DND-41 (cell line): ENCODE results near the gene C22orf31.

ENCODE experiments used
- ATAC-seq: fragments of 200-7000 bp; cut with Tn5 transposase; 3 replicates; pipeline ENCODE4 v1.9.1; 2021; ENCODE audit warnings: low read depth; ENCODE audit not compliant: insufficient read depth
- DNase-seq: peaks from one replicate; pipeline ENCODE4 v3.0.0-alpha.2; 2020
- H2AFZ ChIP-seq: 2 replicates; pipeline ENCODE4 v1.6.0; 2012; ENCODE audit warnings: low read depth, low read length
- H3K27ac ChIP-seq: 2 replicates; pipeline ENCODE4 v1.5.1; 2012; ENCODE audit warnings: low read length, inconsistent platforms
- H3K27me3 ChIP-seq: fragments of 200-600 bp; sonication (generic); 2 replicates; pipeline ENCODE4 v1.6.0; 2012; ENCODE audit warnings: low read length, mild to moderate bottlenecking, inconsistent platforms; ENCODE audit not compliant: insufficient read depth, poor library complexity
- H3K36me3 ChIP-seq: 2 replicates; pipeline ENCODE4 v1.5.1; 2012; ENCODE audit warnings: low read length, inconsistent platforms; ENCODE audit not compliant: insufficient read depth
- H3K4me1 ChIP-seq: 2 replicates; pipeline ENCODE4 v1.5.1; 2012; ENCODE audit warnings: mild to moderate bottlenecking, low read length; ENCODE audit not compliant: insufficient read depth
- H3K4me2 ChIP-seq: 2 replicates; pipeline ENCODE4 v1.6.0; 2012; ENCODE audit warnings: mild to moderate bottlenecking, moderate library complexity, low read length, inconsistent platforms; ENCODE audit not compliant: insufficient read depth
- H3K4me3 ChIP-seq, 2 experiments: fragments of 200-600 bp in 1 of 2; shearing (Covaris generic) in 1 of 2; 2 replicates each; pipeline ENCODE4 v1.5.1; 2012 to 2016; ENCODE audit warnings: inconsistent platforms in 2 of 2, low read length in 2 of 2, mild to moderate bottlenecking in 2 of 2, low read depth in 1 of 2, moderate library complexity in 1 of 2
- H3K79me2 ChIP-seq: 2 replicates; pipeline ENCODE4 v1.6.0; 2012; ENCODE audit warnings: low read length, inconsistent platforms; ENCODE audit not compliant: insufficient read depth
- H3K9ac ChIP-seq: 2 replicates; pipeline ENCODE4 v1.6.0; 2012; ENCODE audit warnings: low read depth, mild to moderate bottlenecking, inconsistent platforms, low read length, moderate library complexity
- H3K9me3 ChIP-seq: 2 replicates; pipeline ENCODE4 v1.5.1; 2012; ENCODE audit warnings: low read length, moderate library complexity, mild to moderate bottlenecking, inconsistent platforms; ENCODE audit not compliant: insufficient read depth, severe bottlenecking
- H4K20me1 ChIP-seq: 2 replicates; pipeline ENCODE4 v1.6.0; 2012; ENCODE audit warnings: low read length; ENCODE audit not compliant: insufficient read depth
- CTCF ChIP-seq: IDR thresholded peaks from 2 replicates; pipeline ENCODE4 v1.5.1; 2012; ENCODE audit warnings: borderline replicate concordance, low read length, moderate library complexity, mild to moderate bottlenecking; ENCODE audit not compliant: poor library complexity, severe bottlenecking; ENCODE audit errors: extremely low read depth
- EZH2 ChIP-seq: IDR thresholded peaks from 3 replicates; pipeline ENCODE4 v1.6.1; 2012; ENCODE audit warnings: borderline replicate concordance, low read depth, mild to moderate bottlenecking, moderate library complexity, low read length, inconsistent platforms; ENCODE audit not compliant: severe bottlenecking

The C22orf31 gene

GRCh38 chr22:29098296-29098695 is 36.7 kb upstream of the C22orf31 start:
- Histone ChIP-seq H4K20me1 (no peaks in the 10 kb centered on the region), H3K27ac (no peak overlapping the region), H3K79me2 (peaks cover 6% of the 10 kb centered on the region; the same call in 1 of the 2 replicates), H3K9me3 (no peaks in the 10 kb centered on the region), H3K36me3 (peaks cover 61% of the 10 kb centered on the region), H3K27me3 (no peaks in the 10 kb centered on the region), H3K4me2 (no peak overlapping the region), H2AFZ (no peak overlapping the region), H3K4me1 (no peaks in the 10 kb centered on the region), H3K9ac (no peak overlapping the region), H3K4me3 (no peak overlapping the region)
- DNase-seq (no peak), ATAC-seq (no peak)
- TF ChIP-seq CTCF, result no peak
- TF ChIP-seq EZH2, result no peak

- H3K27me3 ChIP-seq, result no peaks in the 10 kb centered on the region
- H3K27ac ChIP-seq, result no peak overlapping the region
- no peak overlapping the region for H3K4me2 ChIP-seq
- H3K79me2 ChIP-seq, result peaks cover 17% of the 10 kb centered on the region
- no peak for TF ChIP-seq EZH2
- no peak for TF ChIP-seq CTCF
- no peak for DNase-seq
- H3K4me3 ChIP-seq, result no peak overlapping the region
- peaks cover 56% of the 10 kb centered on the region for H3K36me3 ChIP-seq
- H2AFZ ChIP-seq, result no peak overlapping the region
- no peaks in the 10 kb centered on the region for H3K9me3 ChIP-seq
- no peaks in the 10 kb centered on the region for H3K4me1 ChIP-seq
- ATAC-seq, result no peak
- H3K9ac ChIP-seq, result no peak overlapping the region
- H4K20me1 ChIP-seq, result peaks cover 3% of the 10 kb centered on the region; the same call in 1 of the 2 replicates
Observed at GRCh38 chr22:29096736-29097669, 35.4 kb upstream of the C22orf31 start.

GRCh38 chr22:29095459-29095858 is 33.8 kb upstream of the C22orf31 start:
- H2AFZ ChIP-seq, result no peak overlapping the region

More at GRCh38 chr22:29095459-29095858, 33.8 kb upstream of the C22orf31 start:
- ATAC-seq (no peak), DNase-seq (no peak)
- no peak for TF ChIP-seq EZH2
- TF ChIP-seq CTCF, result no peak
- Histone ChIP-seq H3K9me3 (no peaks in the 10 kb centered on the region), H3K4me2 (no peak overlapping the region), H3K79me2 (peaks cover 26% of the 10 kb centered on the region), H3K4me3 (no peak overlapping the region), H3K9ac (no peak overlapping the region), H3K27ac (no peak overlapping the region), H3K4me1 (no peaks in the 10 kb centered on the region), H3K36me3 (peaks cover 46% of the 10 kb centered on the region), H3K27me3 (no peaks in the 10 kb centered on the region), H4K20me1 (peaks cover 3% of the 10 kb centered on the region; the same call in 1 of the 2 replicates)
